HG03520 (cell line): ENCODE data around the gene SUMO4.

Experiments used
- ATAC-seq: cut with Tn5 transposase; IDR thresholded peaks from one replicate; pipeline ENCODE4 v1.9.1; 2021; ENCODE audit warnings: mild to moderate bottlenecking, moderate library complexity; ENCODE audit not compliant: unreplicated experiment

SUMO4 gene

GRCh38 chr6:149389509-149390297 is 10.4 kb upstream of the SUMO4 start:
- ATAC-seq = no peak

DNA sequence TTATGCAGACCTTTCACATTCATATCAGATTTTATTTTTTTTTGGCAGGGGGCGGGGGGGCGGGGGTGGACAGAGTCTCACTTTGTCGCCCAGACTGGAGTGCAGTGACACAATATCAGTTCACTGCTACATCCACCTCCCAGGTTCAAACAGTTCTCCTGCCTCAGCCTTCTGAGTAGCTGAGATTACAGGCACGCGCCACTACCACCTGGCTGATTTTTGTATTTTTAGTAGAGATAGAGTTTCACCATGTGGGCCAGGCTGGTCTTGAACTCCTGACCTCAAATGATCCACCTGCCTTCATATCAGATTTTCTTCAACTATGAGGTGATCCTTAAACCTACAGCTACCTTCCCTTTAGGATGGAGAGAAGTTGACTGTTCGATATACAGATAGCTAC is 8.0 kb upstream of the SUMO4 start:
- no peak for ATAC-seq

DNA sequence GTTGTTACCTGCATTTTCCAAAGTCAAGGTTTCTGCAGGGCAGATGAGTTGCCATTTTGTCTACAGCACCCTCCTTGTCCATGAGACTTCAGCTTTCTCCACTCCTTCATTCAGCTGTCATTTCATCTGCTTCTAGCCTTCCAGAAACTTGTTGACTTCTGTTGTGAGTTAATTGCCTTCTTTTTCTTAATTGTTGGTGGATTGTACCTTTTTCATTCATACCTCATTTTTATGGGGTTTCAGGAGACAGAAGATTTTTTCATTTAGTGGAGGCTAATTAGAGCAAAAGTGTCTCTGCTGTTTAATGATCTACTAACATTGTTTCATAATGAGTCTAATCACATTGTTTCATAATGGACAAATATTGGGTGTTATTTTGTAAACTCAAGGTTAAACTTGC is 7.5 kb upstream of the SUMO4 start:
- ATAC-seq = no peak

GRCh38 chr6:149393002-149393679 is 6.9 kb upstream of the SUMO4 start:
- ATAC-seq = no peak

DNA sequence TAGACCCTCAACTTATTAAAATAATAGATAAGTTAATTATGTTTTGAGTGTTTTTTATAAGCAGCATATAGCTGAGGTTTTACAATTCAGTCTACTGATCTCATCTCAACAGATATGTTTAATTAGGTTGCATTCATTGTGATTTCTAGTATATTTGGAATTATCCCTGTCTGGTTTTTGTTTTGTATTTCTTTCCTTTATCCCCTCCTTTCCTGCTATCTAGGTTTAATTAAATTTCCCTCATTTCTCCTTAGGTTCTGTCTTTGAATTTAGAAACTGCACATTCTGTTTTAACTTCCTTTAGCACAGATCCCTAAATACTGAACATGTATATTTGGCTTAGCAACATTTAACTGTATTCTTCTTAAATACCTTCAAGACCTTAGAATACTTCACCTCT is 4.9 kb upstream of the SUMO4 start:
- ATAC-seq = no peak

- no peak for ATAC-seq
Measured at GRCh38 chr6:149397384-149397783, 2.7 kb upstream of the SUMO4 start.

DNA sequence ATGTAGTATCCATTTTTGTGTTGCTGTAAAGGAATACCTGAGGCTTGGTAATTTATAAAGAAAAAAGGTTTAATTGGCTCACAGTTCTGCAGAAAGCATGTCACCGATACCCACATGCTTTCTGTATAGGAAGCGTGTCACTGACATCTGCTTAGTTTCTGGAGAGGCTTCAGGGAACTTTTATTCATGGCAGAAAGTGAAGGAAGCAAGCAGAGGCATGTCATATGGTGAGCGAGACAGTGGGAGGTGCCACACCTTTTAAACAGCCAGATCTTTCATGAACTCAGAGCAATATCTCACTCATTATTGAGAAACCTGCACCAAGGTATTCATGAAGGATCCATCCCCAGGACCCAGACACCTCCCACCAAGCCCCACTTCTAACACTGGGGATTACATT is 3.5 kb downstream of the SUMO4 start:
- ATAC-seq = no peak

- no peak for ATAC-seq
Measured at GRCh38 chr6:149405823-149406765, 6.0 kb downstream of the SUMO4 start.

DNA sequence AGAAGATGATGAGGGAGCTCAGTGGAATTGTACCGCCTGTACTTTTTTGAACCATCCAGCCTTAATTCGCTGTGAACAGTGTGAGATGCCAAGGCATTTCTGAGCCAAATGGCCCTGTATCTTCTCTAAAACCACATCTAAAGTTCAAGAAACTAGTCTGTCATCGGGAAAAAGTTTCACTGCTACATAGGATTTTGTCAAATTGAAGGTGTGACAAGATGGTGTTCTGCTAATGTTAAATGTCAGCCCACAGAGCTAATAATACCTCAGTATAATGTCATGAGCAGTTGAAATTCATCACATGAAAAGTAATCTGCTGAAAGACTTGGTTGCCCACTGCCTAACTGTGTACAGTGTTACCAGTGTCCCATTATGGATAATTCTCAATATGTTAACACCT is 9.6 kb downstream of the SUMO4 start:
- no peak for ATAC-seq

- ATAC-seq = no peak
Measured at GRCh38 chr6:149410557-149410956, 10.5 kb downstream of the SUMO4 start.

- ATAC-seq = no peak
Measured at GRCh38 chr6:149414009-149414408, 13.9 kb downstream of the SUMO4 start.

DNA sequence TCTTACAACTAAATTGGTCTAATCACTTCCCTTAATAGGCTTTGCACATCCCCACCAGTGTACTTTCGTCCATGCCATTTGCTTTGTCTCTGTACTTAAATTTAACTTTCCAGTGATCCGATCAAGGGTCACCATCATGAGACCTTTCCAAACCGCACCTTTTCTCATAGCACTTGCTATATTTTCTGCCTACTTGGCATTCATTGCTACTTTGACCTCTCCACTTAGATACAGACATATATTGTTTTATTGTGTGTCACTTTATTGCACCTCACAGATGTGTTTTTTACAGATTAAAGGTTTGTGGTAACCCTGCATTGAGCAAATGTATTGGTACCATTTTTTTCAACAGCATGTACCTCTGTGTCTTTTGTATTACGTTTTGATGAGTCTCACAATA is 14.8 kb downstream of the SUMO4 start:
- no peak for ATAC-seq

DNA sequence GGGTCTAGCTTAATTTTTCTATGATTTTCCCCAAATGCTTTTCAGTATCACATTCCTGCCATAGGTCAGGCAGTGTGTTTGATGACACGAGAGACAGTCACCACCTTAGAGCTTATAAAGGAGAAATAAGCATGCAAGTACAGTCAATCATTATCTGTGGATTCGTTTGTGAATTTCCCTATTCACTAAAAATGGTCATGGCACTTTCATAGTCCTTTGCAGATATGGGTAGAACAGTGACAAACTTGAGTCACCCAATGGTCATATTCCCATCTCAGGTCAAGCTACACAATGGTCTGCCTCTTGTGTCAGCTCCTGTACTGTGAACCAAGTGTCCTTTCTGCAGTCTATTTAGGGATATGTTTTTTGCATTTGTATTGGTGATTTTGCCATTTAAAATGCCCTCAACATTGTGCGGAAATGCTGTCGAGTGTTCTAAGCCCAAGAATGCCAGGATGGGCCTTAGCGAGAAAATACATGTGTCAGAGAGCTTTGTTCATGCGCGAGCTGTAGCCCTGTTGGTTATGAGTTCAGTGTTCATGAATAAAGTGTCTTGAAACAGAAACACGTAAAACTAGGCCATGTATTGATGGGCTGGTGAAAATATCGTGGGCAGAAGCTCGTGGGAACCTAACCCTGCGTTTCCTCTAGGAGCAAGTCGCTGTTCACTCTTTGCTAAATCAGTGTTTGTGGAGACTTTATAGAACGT is 19.8 kb downstream of the SUMO4 start:
- no peak for ATAC-seq

DNA sequence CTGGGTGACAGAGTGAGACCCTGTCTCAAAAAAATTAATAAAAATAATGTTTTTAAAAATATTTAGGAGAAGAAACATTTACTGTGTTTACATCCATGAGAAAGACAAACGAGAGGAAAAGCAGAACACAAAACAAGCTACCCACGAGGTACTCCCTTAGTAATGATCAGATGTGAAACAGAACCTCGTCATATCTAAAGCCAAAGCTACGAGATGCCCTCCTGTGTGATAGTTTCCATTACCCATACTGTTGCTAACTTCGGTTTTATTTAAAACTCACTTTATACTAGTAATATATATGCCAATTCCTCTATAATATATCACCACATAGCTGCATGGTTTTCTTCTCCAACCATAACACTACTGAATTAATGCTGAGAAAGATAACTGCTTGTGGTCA is 21.1 kb downstream of the SUMO4 start:
- no peak for ATAC-seq

- ATAC-seq = no peak
Measured at GRCh38 chr6:149422581-149422980, 22.5 kb downstream of the SUMO4 start.

- no peak for ATAC-seq
Measured at GRCh38 chr6:149423964-149424440, 23.9 kb downstream of the SUMO4 start.

DNA sequence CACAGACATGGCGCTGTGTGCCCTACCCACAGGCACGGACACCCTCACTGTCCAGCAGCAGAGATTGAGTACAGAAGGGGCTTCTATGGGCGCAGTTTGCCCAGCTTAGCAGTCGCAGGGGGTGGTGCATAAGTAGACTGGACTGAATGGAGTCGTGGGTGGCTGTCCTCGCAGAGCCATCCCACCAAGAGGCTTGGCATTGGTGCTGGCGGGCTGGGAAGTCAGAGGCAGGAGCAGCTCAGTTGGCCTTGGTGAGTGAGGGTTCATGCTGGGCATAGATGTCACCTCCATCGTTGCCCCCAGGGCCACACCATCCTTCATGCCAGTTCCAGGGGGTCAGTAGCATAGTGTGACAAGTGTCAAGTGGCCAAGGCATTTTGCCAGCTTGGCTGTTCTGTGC is 25.2 kb downstream of the SUMO4 start:
- ATAC-seq = no peak

DNA sequence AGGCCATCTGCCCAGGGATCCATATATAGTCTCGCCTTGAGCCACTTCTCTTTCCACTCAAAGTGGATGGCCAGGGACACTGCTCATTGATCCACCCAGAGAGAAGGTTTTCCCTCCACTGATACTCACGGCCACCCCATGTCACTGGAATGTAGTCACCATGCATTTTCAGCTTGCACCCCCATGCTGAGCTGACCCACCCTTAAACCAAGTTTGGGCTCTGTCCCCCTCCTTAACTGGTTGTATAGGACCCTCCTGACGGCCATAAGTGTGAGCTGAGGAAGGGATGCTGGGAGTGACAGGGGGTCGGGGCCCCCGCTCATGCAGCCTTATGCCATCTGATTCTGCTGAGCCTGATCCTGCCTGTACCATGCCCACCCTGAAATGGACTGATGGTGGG is 25.7 kb downstream of the SUMO4 start:
- no peak for ATAC-seq

DNA sequence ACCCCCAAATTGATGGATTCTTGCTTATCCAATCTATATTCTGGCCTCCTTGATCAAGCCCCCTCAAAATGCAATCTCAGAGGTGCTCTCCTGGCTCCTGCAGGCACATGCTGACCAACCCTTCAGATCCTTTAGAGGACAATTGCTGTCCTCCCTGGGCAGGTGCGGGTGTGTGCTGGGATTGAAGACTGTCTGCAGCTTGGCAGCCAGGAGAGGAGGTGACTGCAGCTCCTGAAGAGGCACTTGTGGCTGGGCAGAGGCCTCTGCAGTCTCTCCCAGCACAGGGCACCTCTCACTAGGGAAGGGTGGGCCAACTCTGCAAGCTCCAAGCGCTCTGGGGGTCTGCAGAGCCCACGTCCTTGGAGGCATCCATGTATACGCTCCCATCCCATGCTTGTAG is 28.5 kb downstream of the SUMO4 start:
- no peak for ATAC-seq

DNA sequence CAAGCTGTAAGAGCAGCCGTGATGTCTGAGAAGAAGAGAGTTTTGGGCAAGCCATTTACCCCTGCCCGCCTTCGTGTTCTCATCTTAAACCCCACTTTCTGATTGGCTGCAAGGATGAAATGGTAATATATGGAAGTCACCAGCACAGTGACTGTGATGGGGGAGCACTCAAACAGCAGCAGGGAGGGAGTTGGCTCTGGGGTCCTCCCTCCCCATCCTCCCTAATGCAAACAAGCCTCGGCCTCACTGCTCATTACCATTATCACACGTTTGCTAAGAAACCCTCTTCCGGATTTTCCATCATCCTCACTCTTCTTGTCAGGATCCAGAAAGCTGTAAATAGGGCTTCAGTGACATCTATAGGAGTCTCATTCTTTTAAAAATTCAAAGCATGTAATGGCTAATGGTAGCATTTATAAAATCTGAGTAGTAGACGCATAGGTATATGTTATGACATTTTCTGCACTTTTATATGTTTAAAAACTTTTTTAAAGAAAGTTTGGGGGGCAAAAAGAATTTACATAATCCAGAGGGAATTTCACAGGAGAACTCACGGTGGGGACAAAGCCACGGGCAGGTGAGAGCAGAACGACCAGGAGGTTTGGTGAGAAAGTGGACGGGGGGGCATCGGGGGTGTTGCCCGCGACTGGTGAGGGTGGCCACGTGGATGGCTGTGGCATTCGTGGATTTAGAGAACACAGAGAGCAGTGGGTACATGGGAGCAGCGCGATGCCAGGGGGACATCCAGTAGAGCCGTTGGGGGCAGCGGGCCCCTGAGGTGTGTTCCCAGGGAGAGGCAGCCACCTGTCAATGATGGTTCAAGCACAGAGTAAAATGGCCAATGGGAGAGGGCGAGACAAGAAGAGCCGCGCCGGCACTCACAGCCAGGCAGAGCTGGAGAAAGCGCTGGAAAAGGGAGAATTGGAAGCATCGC is 29.6 kb downstream of the SUMO4 start:
- no peak for ATAC-seq
